ENCODE measurements around the gene LRRC63.

- TF ChIP-seq YY1 (IDR thresholded peaks at IDR 0.05; ENCODE audit: insufficient read depth, insufficient read length) (no peak), SUZ12 (IDR thresholded peaks at IDR 0.05; ENCODE audit: extremely low read depth, insufficient read depth, insufficient read length) (no peak)
Observed at GRCh38 chr13:46293436-46293835, 81.7 kb downstream of the LRRC63 start.

Data from NT2/D1 (cell line).